M059J (cell line): ENCODE measurements around the gene TECTA. TPM values are rescaled to one million over a fixed set of nuclear protein-coding genes. Genes with fewer than 3 reads are reported as not detected.
A peak's percentile ranks its signal among the peaks of the same experiment; 100 is the strongest.

Source experiments
- DNase-seq: peaks from one replicate; pipeline ENCODE4 v3.0.0-alpha.2; 2012; ENCODE audit warnings: low read depth
- total RNA-seq: library from RNA; depleted of rRNA; stranded (reverse); fragments of >200 nt; shearing (Covaris generic); gene quantifications from 2 replicates; pipeline ENCODE4 v1.2.3, GENCODE V29; 2014; rRNA removed

Gene TECTA
- total RNA-seq, 1 experiment from 2014 or later = 0.32 TPM

DNA sequence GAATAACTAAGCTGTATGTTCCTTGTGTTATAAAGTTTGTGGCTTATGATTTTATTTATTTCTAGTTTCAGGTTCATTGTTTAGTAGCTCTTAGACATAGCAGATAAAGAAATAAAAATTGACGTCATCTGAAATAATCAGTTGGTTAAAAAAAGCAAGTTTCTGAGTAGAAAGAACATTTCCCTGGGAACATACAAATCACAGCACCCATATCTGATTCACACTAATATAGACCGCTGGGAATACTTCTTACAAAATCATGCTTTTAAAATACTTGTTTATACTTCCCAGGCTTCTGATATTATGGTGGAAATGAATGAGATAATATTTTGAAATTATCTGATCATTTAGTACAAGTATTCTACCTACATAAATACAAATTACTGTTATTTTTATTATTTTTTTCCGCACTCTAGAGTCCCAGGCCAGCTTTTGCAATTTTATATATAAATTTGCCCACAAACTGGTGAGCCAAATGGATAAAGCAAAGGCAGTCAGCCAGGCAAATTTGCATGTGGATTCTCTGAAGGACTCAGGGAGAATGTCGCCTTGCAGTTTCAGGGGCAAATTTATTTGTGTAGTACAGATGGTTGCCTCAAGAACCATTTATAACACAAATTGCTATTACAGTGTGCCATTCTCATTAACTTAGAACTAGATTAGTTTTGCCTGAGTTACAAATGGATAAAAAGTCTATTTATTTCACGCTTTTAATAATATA is 128.6 kb downstream of the TECTA start:
- DNase-seq = no peak

DNA sequence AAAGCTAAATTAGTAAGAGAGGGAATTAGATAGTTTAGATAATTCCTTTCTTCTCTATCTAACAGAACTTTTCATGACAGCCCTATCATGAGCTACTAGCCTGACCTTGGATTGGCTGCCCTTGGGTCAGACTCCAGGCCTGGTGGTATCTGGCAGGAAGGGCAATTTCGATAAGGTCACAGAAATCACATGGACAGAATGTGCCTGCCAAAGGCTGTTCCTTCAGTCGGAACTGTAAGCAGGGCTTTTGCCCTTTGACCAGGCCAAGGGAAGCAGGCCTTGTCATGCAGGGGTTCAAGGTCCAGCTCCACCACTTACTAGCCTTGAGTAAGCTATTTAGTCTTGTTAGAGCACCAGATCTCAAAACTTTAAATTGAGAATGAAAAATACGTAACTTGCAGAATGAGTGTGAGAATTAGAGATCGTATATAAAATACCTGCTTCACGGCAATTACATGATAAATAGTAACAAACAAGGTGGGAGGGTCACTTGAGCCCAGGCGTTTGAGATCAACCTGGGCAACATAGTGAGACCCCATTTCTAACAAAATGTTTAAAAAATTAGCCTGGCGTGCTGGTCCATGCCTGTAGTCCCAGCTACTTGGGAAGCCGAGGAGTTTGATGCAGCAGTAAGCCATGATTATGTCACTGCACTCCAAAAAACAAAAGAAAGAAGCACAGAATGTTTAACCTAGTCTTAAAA is 130.7 kb downstream of the TECTA start:
- DNase-seq = no peak

DNA sequence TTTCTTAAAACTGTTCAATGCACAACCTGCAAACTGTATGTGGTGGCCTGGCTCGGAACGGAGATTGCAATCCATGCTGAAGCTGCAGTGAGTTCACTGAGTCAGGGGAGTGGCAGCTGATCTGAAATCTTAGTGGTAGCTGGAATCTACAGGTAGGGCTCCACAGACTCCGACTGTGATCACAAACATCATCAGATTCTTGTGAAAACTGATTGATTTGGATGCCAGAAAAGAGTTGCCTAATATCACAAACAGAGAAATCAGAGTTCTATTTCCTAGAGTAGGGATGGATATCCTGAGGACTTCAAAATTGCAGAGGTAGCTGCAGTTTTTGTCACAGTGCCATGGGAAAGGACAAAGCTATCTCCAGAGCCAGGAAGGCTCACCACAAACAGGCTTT is 134.0 kb downstream of the TECTA start:
- DNase-seq = peak; percentile 35

DNA sequence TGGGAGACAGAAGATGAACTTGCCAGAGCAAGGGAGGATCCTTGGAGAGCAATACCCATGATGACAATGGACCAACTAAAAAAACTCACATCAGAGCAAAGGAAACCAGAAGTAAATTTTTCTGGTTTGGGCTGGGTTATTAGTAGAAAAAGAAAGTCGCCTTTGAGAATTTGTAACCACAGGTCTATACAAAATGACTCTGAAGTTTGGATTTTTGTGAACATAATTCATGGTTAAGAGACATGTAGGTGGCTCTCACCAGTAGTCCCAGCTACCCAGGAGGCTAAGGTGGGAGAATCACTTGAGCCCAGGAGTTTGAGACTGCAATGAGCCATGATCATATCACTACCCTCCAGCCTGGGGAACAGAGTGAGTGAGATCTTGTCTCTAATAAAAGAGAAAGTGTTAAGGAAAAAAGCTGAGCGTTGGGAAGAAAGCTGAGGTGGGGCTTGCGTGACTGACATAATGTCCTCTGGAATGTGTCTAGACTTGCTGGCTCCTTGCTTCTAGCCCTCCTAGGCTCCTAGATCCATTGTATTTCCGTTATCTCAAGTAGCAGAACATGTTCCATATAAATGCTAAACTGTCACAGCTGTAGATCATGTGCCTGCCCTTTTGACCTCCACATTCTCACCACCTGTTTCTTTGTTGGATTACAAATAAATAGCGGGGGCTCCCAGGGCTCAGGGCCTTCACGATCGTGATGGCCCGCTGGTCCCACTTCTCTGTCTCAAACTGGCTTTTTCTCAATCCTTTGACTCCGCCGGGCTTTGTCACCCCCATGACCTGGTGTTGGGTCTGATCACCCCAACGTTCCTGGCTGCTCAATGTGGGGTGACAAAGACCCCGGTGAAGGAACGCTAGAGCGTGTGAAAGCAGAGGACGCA is 135.3 kb downstream of the TECTA start:
- DNase-seq = peak; percentile 85

DNA sequence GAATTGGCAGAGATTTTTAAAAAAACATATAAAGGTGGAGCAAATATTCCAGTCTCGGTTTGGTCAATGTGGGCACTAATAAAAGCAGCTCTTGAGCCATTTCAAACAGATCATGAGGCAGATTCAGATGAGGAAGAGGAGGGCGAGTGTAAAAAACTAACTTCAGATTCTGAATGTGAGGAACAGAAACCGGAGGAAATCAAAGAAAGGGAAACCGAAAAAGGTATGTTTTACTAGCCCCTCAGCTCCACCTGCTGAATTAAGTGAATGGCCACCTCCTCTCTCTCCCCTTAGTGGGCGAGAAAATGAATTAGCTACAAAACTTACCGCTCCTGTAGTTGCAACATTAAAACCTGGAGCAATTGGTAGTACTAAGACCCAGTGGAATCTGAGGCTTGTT is 136.2 kb downstream of the TECTA start:
- peak; percentile 36 for DNase-seq

DNA sequence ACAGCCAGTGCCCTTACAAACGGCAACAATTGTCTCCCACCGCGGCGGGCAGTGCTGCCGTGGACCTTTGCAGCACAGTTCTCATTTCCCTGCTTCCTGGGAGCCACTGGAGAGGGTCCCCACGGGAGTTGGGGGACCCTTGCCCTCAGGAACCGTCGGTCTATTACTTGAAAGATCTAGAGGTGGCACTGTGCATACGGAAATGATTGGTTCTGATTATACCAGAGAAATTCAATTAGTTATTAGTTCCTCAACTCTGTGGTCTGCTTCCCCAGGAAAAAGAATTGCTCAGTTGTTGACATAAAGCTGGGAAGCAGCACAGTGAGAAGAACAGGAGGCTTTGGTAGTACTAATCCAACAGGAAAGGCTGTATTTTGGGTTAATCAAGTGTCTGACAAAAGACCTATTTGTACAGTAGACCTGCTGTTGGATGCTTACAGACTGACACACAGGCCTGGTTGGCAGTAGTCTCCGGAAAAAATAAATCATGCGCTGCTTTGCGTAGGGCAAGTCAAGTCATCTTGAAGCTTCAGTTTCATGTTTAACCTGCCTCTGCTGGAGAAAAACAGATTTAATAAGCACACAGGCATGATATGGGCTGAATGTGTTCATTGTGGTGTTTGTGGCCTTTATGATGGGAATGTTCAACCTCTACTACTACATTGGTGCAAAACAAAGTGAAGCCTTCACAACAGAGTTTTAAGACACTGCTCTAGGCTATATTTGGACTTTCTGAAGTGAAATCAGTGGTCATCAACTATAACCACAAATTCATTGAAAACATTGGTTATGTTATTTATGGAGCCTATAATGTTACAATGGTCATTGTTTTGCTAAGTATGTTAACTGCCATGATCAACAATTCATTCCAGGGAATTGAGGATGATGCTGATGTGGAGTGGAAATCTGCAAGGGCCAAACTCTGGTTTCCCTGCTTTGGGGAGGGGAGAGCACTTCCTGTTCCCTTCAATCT is 136.9 kb downstream of the TECTA start:
- peak; percentile 94 for DNase-seq

DNA sequence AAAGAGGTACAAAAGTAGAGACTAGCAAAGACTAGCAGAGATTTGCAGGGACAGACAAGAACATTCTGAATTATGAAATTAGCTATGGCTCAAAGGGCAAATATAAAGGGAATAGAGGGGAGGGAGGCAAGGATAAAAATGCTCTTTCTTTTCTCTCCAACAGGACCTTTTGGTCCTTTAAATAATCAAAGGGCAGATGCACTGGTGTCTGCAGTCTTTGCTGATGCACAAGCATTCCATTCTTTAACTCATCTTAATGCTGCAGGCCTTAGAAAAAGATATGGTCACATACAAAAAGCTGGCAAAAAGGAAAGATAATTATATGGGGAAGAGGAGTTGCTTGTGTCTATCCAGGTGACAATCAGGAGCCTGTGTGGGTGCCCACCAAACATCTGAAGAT is 137.9 kb downstream of the TECTA start:
- no peak for DNase-seq

DNA sequence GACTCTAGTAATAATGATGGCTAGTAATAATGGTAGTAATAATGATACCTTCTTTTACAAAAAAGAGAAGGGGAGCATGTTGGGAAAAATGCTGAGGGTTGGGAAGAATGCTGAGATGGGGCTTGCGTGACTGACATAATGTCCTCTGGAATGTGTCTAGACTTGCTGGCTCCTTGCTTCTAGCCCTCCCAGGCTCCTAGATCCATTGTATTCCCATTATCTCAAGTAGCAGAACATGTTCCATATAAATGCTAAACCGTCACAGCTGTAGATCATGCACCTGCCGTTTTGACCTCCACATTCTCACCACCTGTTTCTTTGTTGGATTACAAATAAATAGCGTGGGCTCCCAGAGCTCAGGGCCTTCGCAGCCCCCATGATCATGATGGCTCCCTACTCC is 139.0 kb downstream of the TECTA start:
- DNase-seq = peak; percentile 71

DNA sequence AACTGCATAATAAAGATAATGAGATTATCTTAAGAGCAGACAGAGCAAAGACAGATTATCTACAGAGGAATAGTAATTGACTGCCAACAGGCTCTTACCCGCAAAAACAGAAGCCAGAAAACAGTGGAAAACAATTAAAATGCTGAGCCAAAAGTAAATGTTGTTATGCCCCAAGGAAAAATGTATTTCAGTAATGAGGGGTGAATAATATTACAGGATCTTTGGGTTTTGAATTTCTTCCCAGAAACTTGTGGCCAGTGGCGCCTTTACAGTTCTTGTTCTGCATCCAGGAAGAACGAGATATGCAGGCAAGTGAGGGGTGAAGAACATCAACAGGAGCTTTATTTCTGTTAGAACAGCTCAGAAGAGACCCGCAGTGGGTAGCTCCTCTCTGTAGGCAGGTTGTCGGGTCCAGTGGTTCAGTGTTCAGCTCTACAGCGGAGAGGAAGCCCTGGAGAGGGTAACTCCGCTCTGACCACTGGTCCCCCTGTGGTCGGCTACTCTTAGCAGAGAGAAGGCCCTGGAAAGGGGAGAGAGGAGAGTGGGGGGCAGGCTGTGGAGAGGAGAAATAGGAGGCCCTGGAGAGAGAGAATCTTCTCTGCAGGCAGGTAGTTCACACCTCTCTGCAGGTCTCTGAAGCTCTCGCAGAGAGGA is 139.7 kb downstream of the TECTA start:
- peak; percentile 75 for DNase-seq

Other genes starting within 250 kb of the TECTA start
- 13.8 and 16.3 TPM in 2 replicates for gene TBCEL, start 77.1 kb upstream of the TECTA start, total RNA-seq
- 88.2 and 126 TPM in 2 replicates for gene SC5D, start 191.5 kb downstream of the TECTA start, total RNA-seq